Measurements from ENCODE around the gene GATC.

DNA sequence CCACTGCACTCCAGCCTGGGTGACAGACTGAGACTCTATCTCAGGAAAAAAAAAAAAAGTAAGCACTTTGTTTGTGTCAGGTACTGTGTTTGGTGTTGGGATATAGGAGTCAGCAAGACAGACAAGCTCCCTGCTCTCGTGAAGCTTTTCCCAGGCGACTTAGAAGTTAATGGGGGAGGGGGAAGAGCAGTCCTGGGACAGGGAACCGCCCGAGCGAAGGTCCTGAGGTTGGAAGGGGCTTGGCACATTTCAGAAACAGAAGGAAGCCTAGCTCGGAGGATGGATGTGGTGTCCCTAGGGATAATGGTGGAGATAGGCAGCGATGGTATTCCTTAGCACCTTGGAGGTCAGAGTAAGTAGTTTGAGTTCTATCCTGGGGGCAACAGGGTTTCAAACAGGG lies 16.9 kb upstream of the GATC start:
- TF ChIP-seq, protein P1, sequence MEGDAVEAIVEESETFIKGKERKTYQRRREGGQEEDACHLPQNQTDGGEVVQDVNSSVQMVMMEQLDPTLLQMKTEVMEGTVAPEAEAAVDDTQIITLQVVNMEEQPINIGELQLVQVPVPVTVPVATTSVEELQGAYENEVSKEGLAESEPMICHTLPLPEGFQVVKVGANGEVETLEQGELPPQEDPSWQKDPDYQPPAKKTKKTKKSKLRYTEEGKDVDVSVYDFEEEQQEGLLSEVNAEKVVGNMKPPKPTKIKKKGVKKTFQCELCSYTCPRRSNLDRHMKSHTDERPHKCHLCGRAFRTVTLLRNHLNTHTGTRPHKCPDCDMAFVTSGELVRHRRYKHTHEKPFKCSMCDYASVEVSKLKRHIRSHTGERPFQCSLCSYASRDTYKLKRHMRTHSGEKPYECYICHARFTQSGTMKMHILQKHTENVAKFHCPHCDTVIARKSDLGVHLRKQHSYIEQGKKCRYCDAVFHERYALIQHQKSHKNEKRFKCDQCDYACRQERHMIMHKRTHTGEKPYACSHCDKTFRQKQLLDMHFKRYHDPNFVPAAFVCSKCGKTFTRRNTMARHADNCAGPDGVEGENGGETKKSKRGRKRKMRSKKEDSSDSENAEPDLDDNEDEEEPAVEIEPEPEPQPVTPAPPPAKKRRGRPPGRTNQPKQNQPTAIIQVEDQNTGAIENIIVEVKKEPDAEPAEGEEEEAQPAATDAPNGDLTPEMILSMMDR (IDR thresholded peaks at IDR 0.05), result no peak
- no peak for TF ChIP-seq POLR2A (IDR thresholded peaks at IDR 0.05)

Data from Peyer's patch (tissue), 4 donors.